MM.1S (cell line): Measurements from ENCODE around the gene FSD1.
"Not testable (repeated sequence)": the region's sequence is repeated elsewhere in the genome, so short reads cannot be mapped to it uniquely, and the experiment has no call there.

Source experiments
- EZH2 ChIP-seq: fragments of 300-600 bp; sonication (generic); optimal IDR thresholded peaks from 2 replicates; pipeline ENCODE3; 2017; ENCODE audit warnings: low read depth, mild to moderate bottlenecking, antibody characterized with exemption, low read length, mixed read lengths
- EZH2phosphoT487 ChIP-seq: fragments of 300-600 bp; sonication (generic); IDR thresholded peaks from 2 replicates; pipeline ENCODE4 v1.6.1; 2018; ENCODE audit warnings: antibody characterized with exemption, low read length
- TF ChIP-seq, protein P1 (sequence below): fragments of 300-600 bp; sonication (generic); IDR thresholded peaks from 2 replicates; pipeline ENCODE4 v1.5.1; 2016; ENCODE audit warnings: antibody characterized with exemption, low read length, mixed read lengths

DNA sequence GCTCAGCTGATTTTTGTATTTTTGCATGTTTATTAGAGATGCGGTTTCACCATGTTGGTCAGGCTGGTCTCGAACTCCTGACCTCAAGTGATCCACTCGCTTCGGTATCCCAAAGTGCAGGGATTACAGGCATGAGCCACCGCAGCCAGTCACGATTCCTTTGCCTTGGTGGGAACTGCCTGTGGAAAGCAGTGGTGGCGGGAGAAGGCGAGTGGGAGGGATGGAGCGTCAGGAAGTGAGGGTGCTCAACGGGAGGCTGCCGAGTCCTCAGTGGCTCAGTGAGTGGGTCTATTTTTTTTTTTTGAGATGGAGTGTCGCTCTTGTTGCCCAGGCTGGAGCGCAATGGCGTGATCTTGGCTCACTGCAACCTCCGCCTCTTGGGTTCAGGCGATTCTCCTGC is 44.8 kb downstream of the FSD1 start:
- TF ChIP-seq EZH2, EZH2phosphoT487: not testable (repeated sequence)
- TF ChIP-seq, protein P1, sequence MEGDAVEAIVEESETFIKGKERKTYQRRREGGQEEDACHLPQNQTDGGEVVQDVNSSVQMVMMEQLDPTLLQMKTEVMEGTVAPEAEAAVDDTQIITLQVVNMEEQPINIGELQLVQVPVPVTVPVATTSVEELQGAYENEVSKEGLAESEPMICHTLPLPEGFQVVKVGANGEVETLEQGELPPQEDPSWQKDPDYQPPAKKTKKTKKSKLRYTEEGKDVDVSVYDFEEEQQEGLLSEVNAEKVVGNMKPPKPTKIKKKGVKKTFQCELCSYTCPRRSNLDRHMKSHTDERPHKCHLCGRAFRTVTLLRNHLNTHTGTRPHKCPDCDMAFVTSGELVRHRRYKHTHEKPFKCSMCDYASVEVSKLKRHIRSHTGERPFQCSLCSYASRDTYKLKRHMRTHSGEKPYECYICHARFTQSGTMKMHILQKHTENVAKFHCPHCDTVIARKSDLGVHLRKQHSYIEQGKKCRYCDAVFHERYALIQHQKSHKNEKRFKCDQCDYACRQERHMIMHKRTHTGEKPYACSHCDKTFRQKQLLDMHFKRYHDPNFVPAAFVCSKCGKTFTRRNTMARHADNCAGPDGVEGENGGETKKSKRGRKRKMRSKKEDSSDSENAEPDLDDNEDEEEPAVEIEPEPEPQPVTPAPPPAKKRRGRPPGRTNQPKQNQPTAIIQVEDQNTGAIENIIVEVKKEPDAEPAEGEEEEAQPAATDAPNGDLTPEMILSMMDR: not testable (repeated sequence)
